ENCODE data around the gene PLEKHF1. TPM values are rescaled to one million over a fixed set of nuclear protein-coding genes. Genes with fewer than 3 reads are reported as not detected.

PLEKHF1 gene
- total and polyA plus RNA-seq, 2 of the 13 experiments (the other 11 are each of a cell fraction or from before 2014, with no cell fraction given) = 2.9 to 3.8 TPM

- TF ChIP-seq ZSCAN29 (CRISPR knock-in tag; conservative IDR thresholded peaks at IDR 0.05) = no peak
- TF ChIP-seq HDAC6 (IDR thresholded peaks at IDR 0.05; ENCODE audit: low read depth, low read length) = no peak
- TF ChIP-seq ZNF780A (CRISPR knock-in tag; IDR thresholded peaks at IDR 0.05) = no peak
- TF ChIP-seq TEAD2 (CRISPR knock-in tag; IDR thresholded peaks at IDR 0.05) = no peak
- 0 out of 2 replicates have a peak, but pooled peaks have one; percentile 14 for TF ChIP-seq SALL1 (CRISPR knock-in tag; IDR thresholded peaks at IDR 0.05)
- peak in 1 of 2 experiments; percentile 36; a peak in 1 of 4 replicates for TF ChIP-seq ATF4 (CRISPR knock-in tag; IDR thresholded peaks at IDR 0.05)
- no peak for TF ChIP-seq RFX1 (IDR thresholded peaks at IDR 0.05)
- TF ChIP-seq ZNF891 (CRISPR knock-in tag; IDR thresholded peaks at IDR 0.05) = 0 out of 2 replicates have a peak, but pooled peaks have one; percentile 28
- no peak for TF ChIP-seq SNRNP70 (IDR thresholded peaks at IDR 0.05; ENCODE audit: low read depth, low read length)
- TF ChIP-seq SIX4 (CRISPR knock-in tag; IDR thresholded peaks at IDR 0.05) = no peak; the same call in 1 of the 2 replicates
- no peak for TF ChIP-seq ZNF333 (CRISPR knock-in tag; IDR thresholded peaks at IDR 0.05; ENCODE audit: borderline replicate concordance)
- TF ChIP-seq HNRNPLL (IDR thresholded peaks at IDR 0.05; ENCODE audit: low read depth, low read length, poor library complexity, severe bottlenecking) = no peak
- peak; percentile 53; the same call in 1 of the 2 replicates for TF ChIP-seq SIN3A (IDR thresholded peaks at IDR 0.05; ENCODE audit: borderline replicate concordance, low read depth, low read length)
- 0 out of 2 replicates have a peak, but pooled peaks have one; percentile 4 for TF ChIP-seq ZIK1 (CRISPR knock-in tag; IDR thresholded peaks at IDR 0.05; ENCODE audit: borderline replicate concordance, low read depth)
- TF ChIP-seq CEBPZ (IDR thresholded peaks at IDR 0.05; ENCODE audit: low read length) = no peak
- TF ChIP-seq ZMYM4 (CRISPR knock-in tag; IDR thresholded peaks at IDR 0.05) = no peak
- no peak for TF ChIP-seq ONECUT2 (CRISPR knock-in tag; IDR thresholded peaks at IDR 0.05)
- TF ChIP-seq NRL (CRISPR knock-in tag; IDR thresholded peaks at IDR 0.05; ENCODE audit: borderline replicate concordance) = 0 out of 2 replicates have a peak, but pooled peaks have one; percentile 27
- no peak for TF ChIP-seq MLXIP (CRISPR knock-in tag; IDR thresholded peaks at IDR 0.05; ENCODE audit: borderline replicate concordance)
Observed at GRCh38 chr19:29665826-29666577, 741 bp downstream of the PLEKHF1 start (continued).
